Right renal pelvis (tissue), 4 donors: ENCODE results near the gene NDE1. TPM values are rescaled to one million over a fixed set of nuclear protein-coding genes. Genes with fewer than 3 reads are reported as not detected.
A peak's percentile ranks its signal among the peaks of the same experiment; 100 is the strongest.
"Not testable (repeated sequence)": the region's sequence is repeated elsewhere in the genome, so short reads cannot be mapped to it uniquely, and the experiment has no call there.

ENCODE experiments used
- DNase-seq, 4 donors: peaks; one replicate each; pipeline ENCODE4 v3.0.0-alpha.2; 2013; ENCODE audit warnings: low read depth in 4 of 4, low spot score in 3 of 4, missing footprints in 1 of 4
- polyA plus RNA-seq, 4 donors: library from polyadenylated mRNA; unstranded; fragments of 120-200 nt; gene quantifications; one replicate each; pipeline ENCODE4 v1.2.1, GENCODE V29; 2013; ENCODE audit not compliant: insufficient read length in 4 of 4

The NDE1 gene
- polyA plus RNA-seq: 10 to 100 TPM; 38.8 to 43.4 (median 40.5) TPM

GRCh38 chr16:15650019-15650697 is at the start of gene NDE1:
Gene NDE1 (plus strand): TSS chr16:15650245. CDS start chr16:15664779, 14,534 bp downstream.
- DNase-seq: peak; percentile 83 to 88 (median 85)

DNA sequence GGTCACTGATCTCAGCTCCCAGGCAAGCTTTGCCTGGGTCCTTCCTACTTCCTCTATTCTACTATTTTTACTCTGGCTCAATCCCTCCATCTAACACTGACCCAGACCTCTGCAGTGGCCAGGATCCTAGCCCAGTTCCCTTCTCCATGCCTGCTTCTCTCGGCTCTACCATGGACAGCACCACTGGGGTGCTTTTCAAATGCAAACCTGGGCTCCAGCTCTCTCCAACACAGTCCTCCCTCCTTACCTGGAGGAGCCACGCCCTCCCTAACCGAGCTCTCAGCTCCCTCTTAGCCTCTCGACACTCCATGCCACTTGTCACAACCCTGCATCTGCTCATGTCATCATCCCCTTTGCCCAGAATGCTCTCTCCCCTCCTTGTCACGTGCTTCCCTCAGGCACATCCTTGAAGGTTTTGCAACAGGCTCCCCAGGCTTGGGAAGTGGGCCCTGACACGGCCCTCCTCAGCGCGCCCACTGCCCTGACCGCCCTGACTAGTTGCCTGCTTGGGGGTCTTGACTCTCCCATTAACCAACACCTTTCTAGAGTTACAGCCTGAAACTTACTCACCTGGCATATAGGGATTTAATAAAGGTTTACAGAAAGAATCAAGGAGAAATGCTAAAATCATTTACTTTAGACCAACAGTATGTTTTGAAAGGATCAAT is 48.7 kb upstream of the NDE1 start:
- DNase-seq: no peak

GRCh38 chr16:15602285-15603044 is 47.6 kb upstream of the NDE1 start:
- no peak for DNase-seq

GRCh38 chr16:15604460-15605440 is 45.3 kb upstream of the NDE1 start:
- no peak for DNase-seq

DNA sequence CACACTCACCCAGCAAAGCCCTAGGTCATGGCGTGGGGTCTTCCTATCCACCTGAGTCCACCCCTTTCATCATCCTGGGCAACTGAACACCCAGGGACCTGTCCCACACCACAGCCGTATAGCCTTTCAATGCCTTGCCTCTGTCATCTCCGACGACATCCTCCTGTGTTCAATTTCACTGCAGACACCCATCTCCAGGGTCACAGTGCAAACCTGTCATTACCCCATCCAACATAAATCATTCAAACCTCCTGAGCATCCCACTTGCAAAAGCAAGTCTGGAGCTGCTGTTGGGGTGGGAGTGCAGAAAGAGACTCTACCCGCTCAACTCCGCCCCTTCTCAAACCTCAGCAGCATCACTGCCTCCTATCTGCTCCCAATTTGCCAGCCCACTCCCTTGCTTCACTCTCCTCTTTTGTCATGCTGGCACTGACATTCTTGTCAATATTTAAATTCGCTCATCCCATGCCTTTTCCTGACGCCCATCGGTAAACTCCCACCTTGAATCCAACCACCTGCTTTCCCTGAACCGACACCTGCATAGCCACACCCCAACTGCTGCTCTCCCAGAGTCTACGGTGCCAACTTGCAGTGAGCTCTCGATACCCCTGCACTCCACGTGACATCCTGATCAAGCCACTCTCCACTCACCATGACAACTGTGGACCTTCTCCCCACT is 44.1 kb upstream of the NDE1 start:
- DNase-seq: no peak

DNA sequence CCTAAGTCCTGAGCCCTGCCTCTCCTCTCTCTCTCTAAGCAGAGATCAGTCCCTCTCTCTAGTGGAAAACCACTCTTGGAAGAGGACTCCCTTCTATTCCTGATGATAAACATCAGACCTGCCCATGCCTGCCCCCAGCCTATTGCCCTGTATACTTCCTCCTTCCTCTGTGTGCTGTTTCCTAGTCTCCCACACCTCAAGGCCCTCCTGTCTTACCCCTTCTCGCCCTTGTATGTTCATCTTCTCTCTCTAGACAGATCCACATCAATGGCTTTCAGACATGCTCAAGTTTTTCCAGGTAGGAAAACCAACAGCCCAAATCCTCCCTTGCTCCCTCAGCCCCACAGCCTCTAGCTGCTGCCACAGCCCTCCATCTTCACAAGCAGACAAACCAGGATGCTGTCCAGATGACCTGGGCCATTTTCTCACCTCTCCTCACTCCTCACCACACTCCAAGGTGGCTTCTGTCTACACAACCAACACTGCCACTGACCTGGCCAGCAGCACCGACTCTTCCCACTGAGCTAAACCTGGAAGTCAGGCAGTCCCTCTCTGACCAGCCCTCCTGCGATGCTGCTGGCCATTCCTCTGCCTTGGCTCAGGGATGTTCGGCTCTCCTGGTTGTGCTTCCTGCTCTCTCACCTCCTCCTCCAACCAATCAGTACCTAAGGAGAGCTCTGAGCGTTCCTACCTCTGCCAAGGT is 43.4 kb upstream of the NDE1 start:
- DNase-seq: no peak

- DNase-seq: not testable (repeated sequence)
These were observed 42.8 kb upstream of the NDE1 start for GRCh38 chr16:15607221-15607699.

- no peak for DNase-seq
These were observed 42.2 kb upstream of the NDE1 start for GRCh38 chr16:15607700-15608396.

- no peak for DNase-seq
These were observed 41.4 kb upstream of the NDE1 start for GRCh38 chr16:15608398-15609285.

DNA sequence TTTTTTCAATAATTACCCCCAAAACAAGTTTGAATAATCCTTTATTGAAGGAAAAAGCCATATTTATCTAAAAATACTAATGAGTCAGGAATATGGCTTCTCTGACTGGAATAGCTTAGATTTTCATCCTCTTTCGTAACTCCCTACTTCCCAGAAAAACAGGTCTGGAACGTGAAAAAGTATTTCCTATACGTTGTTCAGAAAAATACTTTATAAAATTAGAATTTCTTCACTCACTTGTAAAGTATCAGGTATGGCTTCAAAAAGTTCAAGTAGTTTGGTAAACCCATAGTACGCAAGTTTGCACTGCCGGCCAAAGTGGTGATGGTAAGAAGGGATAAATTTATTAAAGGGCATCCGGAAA is 40.8 kb upstream of the NDE1 start:
- DNase-seq: no peak

- DNase-seq: no peak
These were observed 39.6 kb upstream of the NDE1 start for GRCh38 chr16:15610369-15610871.

- DNase-seq: no peak
These were observed 38.4 kb upstream of the NDE1 start for GRCh38 chr16:15611610-15612009.

DNA sequence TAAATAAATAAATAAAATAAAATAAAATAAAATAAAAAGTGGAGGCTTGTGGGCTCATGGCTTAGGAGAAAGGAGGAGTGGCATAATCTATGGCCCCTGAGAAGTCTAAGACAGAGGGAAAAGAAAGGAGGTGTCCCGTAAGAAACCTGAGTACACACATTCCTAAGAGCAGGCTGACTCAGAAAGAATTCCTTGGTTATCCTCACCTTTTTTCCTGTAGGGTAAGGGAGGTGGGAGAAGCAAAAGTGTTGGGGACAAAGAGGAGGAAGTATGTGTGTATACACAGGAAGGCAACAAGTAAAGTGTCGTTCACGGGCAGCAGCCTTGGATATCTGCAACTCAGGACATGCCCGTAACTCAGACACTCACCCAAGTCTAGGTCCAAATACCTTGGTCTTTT is 36.4 kb upstream of the NDE1 start:
- no peak for DNase-seq

DNA sequence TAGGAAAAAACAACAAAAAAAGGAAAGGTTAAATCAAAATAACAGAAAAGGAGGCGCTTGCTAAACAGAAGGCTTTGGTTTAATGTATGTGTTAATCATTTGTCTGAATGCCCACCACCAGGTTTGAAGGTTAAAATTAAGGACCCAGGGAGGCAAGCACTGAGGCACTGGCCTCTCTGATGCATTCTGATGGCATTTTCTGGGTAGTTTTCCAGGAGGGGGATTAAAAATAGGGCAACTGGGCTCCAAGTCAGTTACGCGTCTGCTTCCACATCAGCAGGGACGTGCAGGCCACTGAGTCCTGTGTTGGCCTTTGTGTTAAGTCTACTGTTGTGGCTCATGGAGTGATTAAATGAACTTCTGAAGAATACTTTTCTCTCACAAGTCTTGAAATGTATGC is 34.0 kb upstream of the NDE1 start:
- no peak for DNase-seq

GRCh38 chr16:15616475-15617165 is 33.4 kb upstream of the NDE1 start:
- DNase-seq: no peak

DNA sequence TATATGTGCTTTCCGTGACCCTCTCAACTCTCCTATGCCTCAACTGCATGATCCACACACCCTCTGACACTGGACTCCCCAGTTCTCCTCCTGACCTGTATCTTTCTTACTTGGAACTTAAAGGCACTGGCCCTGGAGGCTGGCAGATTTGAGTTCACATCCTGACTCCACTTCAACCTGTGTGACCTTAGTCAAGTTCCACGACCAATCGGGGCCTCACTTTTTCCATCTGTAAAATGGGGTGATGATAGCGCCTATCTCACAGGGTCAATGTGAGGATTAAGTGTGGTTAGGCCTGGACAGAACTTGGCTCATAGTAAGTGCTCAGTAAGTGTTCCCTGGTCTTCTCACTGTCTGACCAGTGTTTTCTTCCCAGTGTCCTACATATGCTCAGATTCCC is 32.1 kb upstream of the NDE1 start:
- DNase-seq: no peak

DNA sequence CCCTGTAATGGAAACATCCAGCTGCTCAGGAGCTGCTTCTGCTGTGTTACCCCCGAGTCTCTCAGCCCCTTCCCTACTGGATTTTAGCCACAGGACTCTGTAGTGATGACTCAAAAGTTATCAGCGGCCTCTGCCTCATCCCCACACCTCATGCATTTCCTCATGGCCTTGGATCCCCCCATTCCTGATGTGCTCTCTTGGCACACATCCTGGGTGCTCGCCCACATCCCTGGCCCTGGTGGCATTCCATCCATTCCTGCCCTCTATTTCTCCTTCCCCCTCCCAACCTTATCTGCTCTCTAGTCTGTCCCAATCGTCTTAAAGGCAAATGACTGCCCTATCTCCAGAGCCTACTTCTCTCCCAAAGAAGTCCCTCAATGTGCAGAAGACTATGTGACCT is 31.7 kb upstream of the NDE1 start:
- no peak for DNase-seq
